HCT116 (cell line): Measurements from ENCODE around the gene MYF5. TPM values are rescaled to one million over a fixed set of nuclear protein-coding genes. Genes with fewer than 3 reads are reported as not detected.
"Not testable (repeated sequence)": the region's sequence is repeated elsewhere in the genome, so short reads cannot be mapped to it uniquely, and the experiment has no call there.

ENCODE experiments used
- ATAC-seq: fragments of 200-7000 bp; cut with Tn5 transposase; 2 replicates; pipeline ENCODE4 v1.9.1; 2020; ENCODE audit warnings: mild to moderate bottlenecking, moderate library complexity
- BruUV-seq: library from RNA; stranded (reverse); fragments of 400-500 nt; replicated peaks from 2 replicates; lab custom pipeline; 2021; lab: Mats Ljungman, UMichigan
- CTCF ChIA-PET: fragments of 300-600 bp; sonication (Branson Sonifier 250); formaldehyde crosslinking; loops from one replicate; lab custom pipeline; 2021; ENCODE audit warnings: antibody characterized with exemption; lab: Charles Lee
- POLR2A ChIA-PET: fragments of 300-600, 350-600 bp; sonication (Branson Sonifier 250); formaldehyde crosslinking; loops from one replicate; lab custom pipeline; 2021; ENCODE audit warnings: antibody characterized with exemption; lab: Charles Lee
- RAD21 ChIA-PET, 2 experiments: fragments of 300-600 bp; sonication (Branson Sonifier 250); formaldehyde crosslinking; loops; one replicate each; lab custom pipeline; 2023; ENCODE audit warnings: low total read pairs in 2 of 2; ENCODE audit not compliant: uncharacterized antibody in 2 of 2, unreplicated experiment in 2 of 2, low non-redundant PET in 1 of 2; lab: Charles Lee
- DNase-seq: peaks from one replicate; pipeline ENCODE4 v3.0.0-alpha.2; 2010; ENCODE audit warnings: low read depth, low spot score
- H2AFZ ChIP-seq: fragments of 200-600 bp; shearing (Covaris generic), sonication (generic); 2 replicates; pipeline ENCODE4 v1.6.1; 2017; ENCODE audit warnings: low read depth, mixed run types, mixed read lengths, antibody characterized with exemption, low read length; ENCODE audit not compliant: poor library complexity, severe bottlenecking
- H3K27ac ChIP-seq: 2 replicates; pipeline ENCODE4 v1.5.1; 2012; ENCODE audit warnings: low read depth, low read length
- H3K27me3 ChIP-seq: fragments of 200-600 bp; sonication (generic); 2 replicates; pipeline ENCODE4 v1.6.1; 2016; ENCODE audit warnings: mixed run types, low read length, mixed read lengths; ENCODE audit not compliant: insufficient read depth
- H3K36me3 ChIP-seq, 2 experiments: fragments of 200-500 bp in 1 of 2; fragments of 200-600 bp in 1 of 2; sonication (Bioruptor generic) in 1 of 2; sonication (generic) in 1 of 2; 2 replicates each; pipeline versions ENCODE4 v1.5.1 to v1.6.1; 2014 to 2016; ENCODE audit warnings: low read length in 2 of 2, inconsistent platforms in 1 of 2, mixed read lengths in 1 of 2, mixed run types in 1 of 2; ENCODE audit not compliant: insufficient read depth in 2 of 2, control insufficient read depth in 1 of 2
- H3K4me1 ChIP-seq, 2 experiments: fragments of 200-600 bp in 1 of 2; sonication (generic) in 1 of 2; 2 replicates each; pipeline versions ENCODE4 v1.5.1 to v1.6.1; 2012 to 2017; ENCODE audit warnings: low read length in 2 of 2, inconsistent platforms in 1 of 2, mild to moderate bottlenecking in 1 of 2, mixed read lengths in 1 of 2, mixed run types in 1 of 2, moderate library complexity in 1 of 2; ENCODE audit not compliant: insufficient read depth in 2 of 2, control insufficient read depth in 1 of 2
- H3K4me2 ChIP-seq: fragments of 200-600 bp; sonication (generic); 2 replicates; pipeline ENCODE4 v1.6.1; 2017; ENCODE audit warnings: mixed run types, low read length, mixed read lengths
- H3K4me3 ChIP-seq, 2 experiments: fragments of 200-600 bp in 1 of 2; sonication (generic) in 1 of 2; replicated peaks in 1 of 2; 2 replicates each; pipeline ENCODE4 v1.5.1; 2011 to 2016; ENCODE audit warnings: low read length in 2 of 2, control low read depth in 1 of 2, low read depth in 1 of 2, mild to moderate bottlenecking in 1 of 2, mixed read lengths in 1 of 2, mixed run types in 1 of 2
- H3K79me2 ChIP-seq: fragments of 200-600 bp; sonication (generic); 2 replicates; pipeline ENCODE4 v1.6.1; 2017; ENCODE audit warnings: mild to moderate bottlenecking, mixed run types, low read length, moderate library complexity, mixed read lengths; ENCODE audit not compliant: insufficient read depth
- H3K9ac ChIP-seq: fragments of 200-600 bp; sonication (generic); 2 replicates; pipeline ENCODE4 v1.6.1; 2016; ENCODE audit warnings: low read length, mixed read lengths
- H3K9me2 ChIP-seq: fragments of 200-600 bp; sonication (generic), shearing (Covaris generic); 2 replicates; pipeline ENCODE4 v1.6.1; 2017; ENCODE audit warnings: mixed run types, mild to moderate bottlenecking, moderate library complexity; ENCODE audit not compliant: insufficient read depth
- H3K9me3 ChIP-seq, 2 experiments: fragments of 200-500 bp in 1 of 2; fragments of 200-600 bp in 1 of 2; sonication (Bioruptor generic) in 1 of 2; sonication (generic) in 1 of 2; 2 replicates each; pipeline ENCODE4 v1.6.1; 2014 to 2017; ENCODE audit warnings: low read length in 2 of 2, mixed read lengths in 2 of 2, inconsistent platforms in 1 of 2, low read depth in 1 of 2, mild to moderate bottlenecking in 1 of 2, mixed run types in 1 of 2, moderate library complexity in 1 of 2; ENCODE audit not compliant: control insufficient read depth in 1 of 2, insufficient read depth in 1 of 2
- H4K20me1 ChIP-seq: fragments of 200-600 bp; sonication (generic), shearing (Covaris generic); 2 replicates; pipeline ENCODE4 v1.6.1; 2017; ENCODE audit warnings: mixed run types, mild to moderate bottlenecking, moderate library complexity; ENCODE audit not compliant: insufficient read depth
- CBX3 ChIP-seq: IDR thresholded peaks from 2 replicates; pipeline ENCODE4 v1.6.1; 2012; ENCODE audit warnings: low read depth
- CEBPB ChIP-seq: IDR thresholded peaks from 2 replicates; pipeline ENCODE4 v1.6.1; 2012; ENCODE audit warnings: low read depth
- EGR1 ChIP-seq: IDR thresholded peaks from 2 replicates; pipeline ENCODE4 v1.6.1; 2012; ENCODE audit warnings: low read depth
- ELF1 ChIP-seq: IDR thresholded peaks from 2 replicates; pipeline ENCODE4 v1.6.1; 2012; ENCODE audit warnings: low read depth, borderline replicate concordance
- EZH2 ChIP-seq: fragments of 200-600 bp; sonication (generic); IDR thresholded peaks from 2 replicates; pipeline ENCODE4 v1.6.1; 2017; ENCODE audit warnings: antibody characterized with exemption, mixed run types
- EZH2phosphoT487 ChIP-seq: fragments of 200-600 bp; IDR thresholded peaks from 2 replicates; pipeline ENCODE4 v1.6.1; 2018; ENCODE audit warnings: antibody characterized with exemption, borderline replicate concordance
- FOSL1 ChIP-seq: IDR thresholded peaks from 2 replicates; pipeline ENCODE4 v1.6.1; 2012; ENCODE audit warnings: low read depth
- JUND ChIP-seq: IDR thresholded peaks from 2 replicates; pipeline ENCODE4 v1.6.1; 2012
- POLR2A ChIP-seq: IDR thresholded peaks from 2 replicates; pipeline ENCODE4 v1.7.0; 2011; ENCODE audit warnings: borderline replicate concordance; ENCODE audit not compliant: insufficient read depth, insufficient read length; ENCODE audit errors: extremely low read depth
- POLR2AphosphoS5 ChIP-seq: IDR thresholded peaks from 2 replicates; pipeline ENCODE4 v1.6.1; 2011; ENCODE audit warnings: mild to moderate bottlenecking, low read depth, low read length, moderate library complexity
- RAD21 ChIP-seq: IDR thresholded peaks from 2 replicates; pipeline ENCODE4 v1.6.1; 2012; ENCODE audit warnings: low read depth, mild to moderate bottlenecking
- SIN3A ChIP-seq: IDR thresholded peaks from 2 replicates; pipeline ENCODE4 v1.6.1; 2012; ENCODE audit warnings: low read depth
- YY1 ChIP-seq: IDR thresholded peaks from 2 replicates; pipeline ENCODE4 v1.6.1; 2011; ENCODE audit warnings: low read length, low read depth, moderate library complexity, mild to moderate bottlenecking; ENCODE audit not compliant: insufficient replicate concordance; ENCODE audit errors: extremely low read depth
- ZBTB33 ChIP-seq: IDR thresholded peaks from 2 replicates; pipeline ENCODE4 v1.6.1; 2011; ENCODE audit warnings: mild to moderate bottlenecking, low read length, moderate library complexity; ENCODE audit not compliant: insufficient replicate concordance; ENCODE audit errors: extremely low read depth
- ZFX ChIP-seq: fragments of 450-650 bp; IDR thresholded peaks from 2 replicates; pipeline ENCODE4 v1.6.1; 2017
- intact Hi-C: fragments of 100-400 bp; cut with micrococcal nuclease; formaldehyde crosslinking; loops from 2 replicates; pipeline ENCODE4 v1.10.0; 2022
- total RNA-seq: library from RNA; stranded (reverse); gene quantifications from one replicate; pipeline ENCODE4 v1.2.1, GENCODE V29; 2021; ENCODE audit not compliant: unreplicated experiment
- TF ChIP-seq, protein P1 (sequence below), 3 experiments: fragments of 200-600 bp in 1 of 3; sonication (generic) in 1 of 3; IDR thresholded peaks in 2 of 3; conservative IDR thresholded peaks in 1 of 3; 2 replicates each; pipeline ENCODE4 v1.5.1; 2012 to 2017; ENCODE audit warnings: low read depth in 2 of 3, low read length in 2 of 3, antibody characterized with exemption in 1 of 3, borderline replicate concordance in 1 of 3, control low read depth in 1 of 3, mild to moderate bottlenecking in 1 of 3, mixed read lengths in 1 of 3, mixed run types in 1 of 3, moderate library complexity in 1 of 3; ENCODE audit not compliant: insufficient read depth in 1 of 3

Gene MYF5
- total RNA-seq, 1 experiment from 2014 or later = not detected

DNA sequence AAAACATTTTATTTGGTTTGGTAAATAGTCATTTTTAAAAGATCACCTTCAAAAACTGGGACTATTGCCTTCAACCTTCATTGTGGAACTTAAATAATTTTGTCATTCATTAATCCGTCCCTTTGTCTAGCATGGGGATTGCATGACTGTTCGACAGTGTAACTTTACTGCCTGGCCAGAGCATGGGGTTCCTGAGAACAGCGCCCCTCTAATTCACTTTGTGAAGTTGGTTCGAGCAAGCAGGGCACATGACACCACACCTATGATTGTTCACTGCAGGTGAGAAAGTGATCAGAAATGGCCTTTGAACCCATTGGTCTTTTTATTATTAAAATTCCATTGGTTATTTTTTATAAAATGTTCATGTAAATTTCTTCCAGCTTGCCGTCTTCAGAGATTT lies 46.5 kb upstream of the MYF5 start (continued):
- TF ChIP-seq, protein P1, sequence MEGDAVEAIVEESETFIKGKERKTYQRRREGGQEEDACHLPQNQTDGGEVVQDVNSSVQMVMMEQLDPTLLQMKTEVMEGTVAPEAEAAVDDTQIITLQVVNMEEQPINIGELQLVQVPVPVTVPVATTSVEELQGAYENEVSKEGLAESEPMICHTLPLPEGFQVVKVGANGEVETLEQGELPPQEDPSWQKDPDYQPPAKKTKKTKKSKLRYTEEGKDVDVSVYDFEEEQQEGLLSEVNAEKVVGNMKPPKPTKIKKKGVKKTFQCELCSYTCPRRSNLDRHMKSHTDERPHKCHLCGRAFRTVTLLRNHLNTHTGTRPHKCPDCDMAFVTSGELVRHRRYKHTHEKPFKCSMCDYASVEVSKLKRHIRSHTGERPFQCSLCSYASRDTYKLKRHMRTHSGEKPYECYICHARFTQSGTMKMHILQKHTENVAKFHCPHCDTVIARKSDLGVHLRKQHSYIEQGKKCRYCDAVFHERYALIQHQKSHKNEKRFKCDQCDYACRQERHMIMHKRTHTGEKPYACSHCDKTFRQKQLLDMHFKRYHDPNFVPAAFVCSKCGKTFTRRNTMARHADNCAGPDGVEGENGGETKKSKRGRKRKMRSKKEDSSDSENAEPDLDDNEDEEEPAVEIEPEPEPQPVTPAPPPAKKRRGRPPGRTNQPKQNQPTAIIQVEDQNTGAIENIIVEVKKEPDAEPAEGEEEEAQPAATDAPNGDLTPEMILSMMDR (IDR thresholded peaks at IDR 0.05 in 2 of 3, conservative IDR thresholded peaks at IDR 0.05 in 1 of 3; ENCODE audit: borderline replicate concordance in 1 of 3, insufficient read depth in 1 of 3, low read depth in 2 of 3, low read length in 2 of 3) = no peak
- no peak for TF ChIP-seq YY1
- TF ChIP-seq, all 23 proteins: peak for 0

DNA sequence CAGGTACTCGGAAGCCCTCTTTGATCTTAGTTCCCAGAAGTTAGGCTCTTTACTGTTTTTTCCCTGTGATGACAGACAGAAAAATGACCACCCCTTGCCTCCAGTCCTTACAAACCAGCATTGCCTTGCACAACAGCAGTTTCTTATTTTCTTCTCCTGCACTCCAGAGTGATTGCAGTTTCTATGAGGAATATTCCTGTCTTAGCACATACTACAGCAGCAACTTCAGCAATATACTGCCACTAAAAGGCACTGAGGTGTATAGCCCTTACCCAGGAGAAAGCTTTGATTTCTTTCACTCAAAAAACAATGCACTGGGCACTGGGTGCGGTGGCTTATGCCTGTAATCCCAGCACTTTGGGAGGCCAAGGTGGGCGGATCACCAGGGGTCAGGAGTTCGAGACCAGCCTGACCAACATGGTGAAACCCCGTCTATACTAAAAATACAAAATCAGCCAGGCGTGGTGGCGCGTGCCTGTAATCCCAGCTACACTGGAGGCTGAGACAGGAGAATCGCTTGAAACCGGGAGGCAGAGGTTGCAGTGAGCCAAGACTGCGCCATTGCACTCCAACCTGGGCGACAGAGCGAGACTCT lies 40.6 kb upstream of the MYF5 start:
- H3K4me2 ChIP-seq, H3K9me3 ChIP-seq, H3K4me3 ChIP-seq, H3K9ac ChIP-seq, H3K79me2 ChIP-seq, H3K4me1 ChIP-seq, H3K36me3 ChIP-seq, H3K9me2 ChIP-seq, ATAC-seq, RAD21 ChIA-PET, H4K20me1 ChIP-seq, DNase-seq, H3K27ac ChIP-seq, BruUV-seq, intact Hi-C loops, H2AFZ ChIP-seq, POLR2A ChIA-PET: not testable (repeated sequence)
- peaks cover 28% of the 10 kb centered on the region for H3K27me3 ChIP-seq
- CTCF ChIA-PET = interaction anchor here (1.0 kb wide), 1 partner anchor 43 kb away, joined by 3 read pairs; no protein-coding TSS in a partner anchor
- TF ChIP-seq RAD21 = peak; percentile 12; the same call in 1 of the 2 replicates

DNA sequence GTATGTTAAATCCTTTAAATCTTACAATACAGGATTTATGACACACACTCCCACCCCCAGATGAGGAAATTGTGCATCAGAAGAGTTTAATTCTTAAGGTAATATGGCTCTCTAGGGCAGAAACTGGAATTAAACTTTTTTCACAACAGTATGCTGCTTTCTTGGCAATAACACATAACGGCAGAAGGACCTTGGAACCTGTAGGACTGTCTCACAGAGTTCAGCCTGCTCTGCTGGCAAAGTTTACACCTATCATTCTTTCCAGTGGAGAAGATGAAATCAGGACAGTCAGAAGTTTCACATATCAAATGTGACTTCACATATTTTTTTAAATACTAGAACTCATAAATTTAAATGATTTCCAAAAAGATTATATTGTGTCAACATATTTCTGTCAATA lies 39.9 kb upstream of the MYF5 start:
- Histone ChIP-seq H3K4me2 (no peak overlapping the region), H3K27me3 (peaks cover 23% of the 10 kb centered on the region), H3K4me1 (no peaks in the 10 kb centered on the region), H3K36me3 (no peaks in the 10 kb centered on the region), H3K27ac (no peak overlapping the region), H3K79me2 (no peaks in the 10 kb centered on the region), H3K9me2 (no peaks in the 10 kb centered on the region), H3K9me3 (no peaks in the 10 kb centered on the region), H2AFZ (no peak overlapping the region), H4K20me1 (no peaks in the 10 kb centered on the region), H3K4me3 (no peak overlapping the region), H3K9ac (no peak overlapping the region)
- intact Hi-C loops = no loop called here
- BruUV-seq = no TSS peak
- ATAC-seq (no peak), DNase-seq (no peak)
- ChIA-PET CTCF (no interaction called here), POLR2A (no interaction called here), RAD21 (no interaction called here)
- no peak for TF ChIP-seq YY1
- TF ChIP-seq EZH2phosphoT487 = no peak
- no peak for TF ChIP-seq CEBPB
- no peak for TF ChIP-seq ZFX
- no peak for TF ChIP-seq POLR2AphosphoS5
- no peak for TF ChIP-seq JUND
- no peak for TF ChIP-seq POLR2A
- TF ChIP-seq EGR1 = no peak
- TF ChIP-seq FOSL1 = no peak
- TF ChIP-seq SIN3A = no peak
- no peak for TF ChIP-seq ZBTB33
- TF ChIP-seq ELF1 = no peak
- TF ChIP-seq CBX3 = no peak
- TF ChIP-seq EZH2 = no peak
- no peak for TF ChIP-seq RAD21
